B cell (primary cell): ENCODE measurements around the gene ARNT2. TPM values are rescaled to one million over a fixed set of nuclear protein-coding genes. Genes with fewer than 3 reads are reported as not detected.

Experiments used
- ATAC-seq: fragments of 200-7000 bp; cut with Tn5 transposase; one replicate; pipeline ENCODE4 v1.10.0; 2021; ENCODE audit warnings: low read depth, mild to moderate bottlenecking, moderate number of reproducible peaks, moderate library complexity
- CTCF ChIA-PET: fragments of 350-600 bp; sonication (Branson Sonifier 250); formaldehyde crosslinking; loops from one replicate; lab custom pipeline; 2021; ENCODE audit warnings: antibody characterized with exemption, inconsistent platforms; lab: Charles Lee
- POLR2A ChIA-PET: fragments of 350-600 bp; sonication (Branson Sonifier 250); formaldehyde crosslinking; loops from one replicate; lab custom pipeline; 2021; ENCODE audit warnings: antibody characterized with exemption; lab: Charles Lee
- DNase-seq: peaks from one replicate; pipeline ENCODE4 v3.0.0; 2013
- H2AFZ ChIP-seq: 2 replicates; pipeline ENCODE4 v1.6.1; 2012; ENCODE audit warnings: mild to moderate bottlenecking, low read depth, low read length; ENCODE audit not compliant: insufficient read depth, poor library complexity, severe bottlenecking
- H3K27ac ChIP-seq, 2 donors: 1 replicate in 1 of 2; 2 replicates in 1 of 2; pipeline ENCODE4 v1.5.1; 2012 to 2013; ENCODE audit warnings: low read length in 2 of 2, mild to moderate bottlenecking in 2 of 2, moderate library complexity in 1 of 2
- H3K27me3 ChIP-seq, 4 experiments: fragments of 200-600 bp in 1 of 4; sonication (generic) in 1 of 4; replicated peaks in 1 of 4; 1 replicate in 2 of 4; 2 replicates in 2 of 4; pipeline versions ENCODE4 v1.6.1 to v1.7.0; 2013 to 2016; ENCODE audit warnings: low read length in 3 of 4, mild to moderate bottlenecking in 2 of 4, mixed read lengths in 1 of 4, moderate library complexity in 1 of 4; ENCODE audit not compliant: insufficient read depth in 4 of 4, control insufficient read depth in 3 of 4; ENCODE audit errors: control extremely low read depth in 1 of 4
- H3K36me3 ChIP-seq, 2 experiments: replicated peaks in 1 of 2; 1 replicate in 1 of 2; 2 replicates in 1 of 2; pipeline versions ENCODE4 v1.6.1 to v1.7.1; 2013; ENCODE audit warnings: low read length in 1 of 2; ENCODE audit not compliant: insufficient read depth in 2 of 2, control insufficient read depth in 1 of 2; ENCODE audit errors: control extremely low read depth in 1 of 2, extremely low read depth in 1 of 2
- H3K4me1 ChIP-seq, 2 donors: fragments of 200-600 bp in 1 of 2; sonication (generic) in 1 of 2; 1 replicate in 1 of 2; 2 replicates in 1 of 2; pipeline versions ENCODE4 v1.5.1 to v1.6.1; 2013 to 2017; ENCODE audit warnings: low read length in 2 of 2; ENCODE audit not compliant: control insufficient read depth in 2 of 2, insufficient read depth in 2 of 2
- H3K4me2 ChIP-seq: replicated peaks from 2 replicates; pipeline ENCODE3; 2012; ENCODE audit warnings: mild to moderate bottlenecking, low read depth, low read length; ENCODE audit not compliant: poor library complexity, severe bottlenecking
- H3K4me3 ChIP-seq, 5 experiments: fragments of 200-600 bp in 1 of 5; sonication (generic) in 1 of 5; 1 replicate in 3 of 5; 2 replicates in 2 of 5; pipeline versions ENCODE4 v1.5.1 to v1.7.0; 2011 to 2016; ENCODE audit warnings: low read length in 4 of 5, mild to moderate bottlenecking in 4 of 5, low read depth in 2 of 5, control low read depth in 1 of 5, moderate library complexity in 1 of 5; ENCODE audit not compliant: insufficient read depth in 1 of 5; ENCODE audit errors: control extremely low read depth in 1 of 5, extremely low read depth in 1 of 5
- H3K79me2 ChIP-seq: fragments of 200-600 bp; sonication (generic); one replicate; pipeline ENCODE4 v1.6.0; 2016; ENCODE audit warnings: low read length; ENCODE audit not compliant: control insufficient read depth, insufficient read depth
- H3K9ac ChIP-seq: fragments of 200-600 bp; sonication (generic); 2 replicates; pipeline ENCODE4 v1.6.1; 2017; ENCODE audit warnings: mild to moderate bottlenecking, low read length, moderate library complexity
- H3K9me3 ChIP-seq, 3 donors: one replicate each; pipeline versions ENCODE4 v1.6.1 to v1.7.1; 2013; ENCODE audit warnings: low read length in 2 of 3; ENCODE audit not compliant: control insufficient read depth in 2 of 3, insufficient read depth in 1 of 3; ENCODE audit errors: control extremely low read depth in 1 of 3
- H4K20me1 ChIP-seq: 2 replicates; pipeline ENCODE4 v1.6.0; 2012; ENCODE audit warnings: mild to moderate bottlenecking, low read length; ENCODE audit not compliant: insufficient read depth, control insufficient read depth, poor library complexity, severe bottlenecking
- H3K27ac Mint-ChIP-seq: one replicate; pipeline ENCODE4 v1.8.0; 2021; ENCODE audit warnings: mixed read lengths
- H3K27me3 Mint-ChIP-seq: one replicate; pipeline ENCODE4 v1.8.0; 2021; ENCODE audit warnings: mixed read lengths
- H3K4me1 Mint-ChIP-seq: one replicate; pipeline ENCODE4 v1.8.0; 2021; ENCODE audit warnings: mixed read lengths
- H3K4me3 Mint-ChIP-seq: one replicate; pipeline ENCODE4 v1.8.0; 2021; ENCODE audit warnings: mixed read lengths
- H3K9me3 Mint-ChIP-seq: one replicate; pipeline ENCODE4 v1.8.0; 2022; ENCODE audit warnings: mixed read lengths; ENCODE audit not compliant: insufficient read depth
- CTCF ChIP-seq: fragments of 200-600 bp; IDR thresholded peaks from one replicate; pipeline ENCODE4 v1.8.0; 2022; ENCODE audit warnings: antibody characterized with exemption, mild to moderate bottlenecking
- WGBS: methylation state at CpG from one replicate; pipeline ENCODE4 v1.1.5; 2013; ENCODE audit warnings: missing lambda C conversion rate; ENCODE audit not compliant: insufficient coverage; 5-methylcytosine and 5-hydroxymethylcytosine counted together
- intact Hi-C: fragments of 100-400 bp; cut with micrococcal nuclease; formaldehyde crosslinking; loops from one replicate; pipeline ENCODE4 v1.10.0; 2022
- polyA plus RNA-seq: library from polyadenylated mRNA; depleted of rRNA; stranded (reverse); fragments of >200 nt; gene quantifications from 2 replicates; pipeline ENCODE4 v1.2.3, GENCODE V29; 2012
- total RNA-seq, 2 donors: library from RNA; stranded (reverse); fragments of 120-200 nt in 1 of 2; gene quantifications; 1 replicate in 1 of 2; 2 replicates in 1 of 2; pipeline versions ENCODE4 v1.2.3 to v1.2.4, GENCODE V29; 2013 to 2022

Gene ARNT2
- total and polyA plus RNA-seq, 2 donors (not counting 1 experiment from before 2014, with no cell fraction given), result not detected

- intact Hi-C loops, result no loop called here
- WGBS, result 100% methylated on average over 3 of the region's 7 CpGs
These were observed 152.6 kb downstream of the ARNT2 start for GRCh38 chr15:80556694-80557367.

More at GRCh38 chr15:80556694-80557367, 152.6 kb downstream of the ARNT2 start:
- Mint-ChIP-seq H3K4me3 (no peak overlapping the region), H3K27ac (no peak overlapping the region), H3K9me3 (no peaks in the 10 kb centered on the region), H3K4me1 (no peaks in the 10 kb centered on the region), H3K27me3 (peaks cover 25% of the 10 kb centered on the region)
- no peak overlapping the region for H3K4me3 ChIP-seq
- no peak overlapping the region for H3K9ac ChIP-seq
- no peak for DNase-seq
- ChIA-PET CTCF (no interaction called here), POLR2A (no interaction called here)
- peaks cover 0 to 3% (median 1%) of the 10 kb centered on the region in 4 experiments for H3K27me3 ChIP-seq
- no peak for ATAC-seq
- no peak for TF ChIP-seq CTCF
- H3K27ac ChIP-seq, result no peak overlapping the region
- H3K4me1 ChIP-seq, result no peaks in the 10 kb centered on the region
- no peak overlapping the region for H3K4me2 ChIP-seq
- no peaks in the 10 kb centered on the region for H3K9me3 ChIP-seq
- no peak overlapping the region for H2AFZ ChIP-seq
- H4K20me1 ChIP-seq, result no peaks in the 10 kb centered on the region
- H3K79me2 ChIP-seq, result no peaks in the 10 kb centered on the region
- no peaks in the 10 kb centered on the region for H3K36me3 ChIP-seq
